Pulmonary artery endothelial cell (primary cell): ENCODE results near the gene KCNMB2. TPM values are rescaled to one million over a fixed set of nuclear protein-coding genes. Genes with fewer than 3 reads are reported as not detected.
"Not testable (repeated sequence)": the region's sequence is repeated elsewhere in the genome, so short reads cannot be mapped to it uniquely, and the experiment has no call there.

Experiments
- DNase-seq: peaks from one replicate; pipeline ENCODE4 v3.0.0-alpha.2; 2011; ENCODE audit warnings: low read depth, low spot score
- total RNA-seq: library from RNA; depleted of rRNA; stranded (reverse); fragments of >200 nt; gene quantifications from 2 replicates; pipeline ENCODE4 v1.2.3, GENCODE V29; 2014

KCNMB2 gene
- not detected in 2 replicates for total RNA-seq

GRCh38 chr3:178536211-178537079 is at the start of gene KCNMB2:
Gene KCNMB2, plus strand, starts transcription at chr3:178536436.
- DNase-seq = no peak

- no peak for DNase-seq
These were observed 49.3 kb upstream of the KCNMB2 start for GRCh38 chr3:178486903-178487302.

GRCh38 chr3:178487752-178488151 is 48.5 kb upstream of the KCNMB2 start:
- DNase-seq = no peak

- no peak for DNase-seq
These were observed 44.5 kb upstream of the KCNMB2 start for GRCh38 chr3:178491751-178492150.

DNA sequence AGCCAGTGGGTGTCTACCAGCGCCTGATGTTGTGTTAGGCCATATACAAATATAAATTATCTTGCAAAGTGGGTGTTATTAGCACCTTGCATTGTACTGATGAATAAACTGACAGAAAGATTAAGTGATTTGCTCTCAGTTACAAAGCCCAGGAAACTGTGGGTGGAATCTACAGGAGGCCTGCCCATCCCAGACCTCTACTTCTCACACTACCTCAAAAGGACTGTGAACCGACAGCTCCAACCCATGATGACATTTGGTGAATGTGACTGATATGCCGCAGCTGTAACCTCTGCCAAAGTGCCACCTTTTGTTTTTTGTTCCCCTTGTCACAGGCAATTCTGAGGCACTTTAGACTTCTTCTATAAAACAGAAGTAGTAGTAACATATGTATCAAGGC is 43.7 kb upstream of the KCNMB2 start:
- no peak for DNase-seq

DNA sequence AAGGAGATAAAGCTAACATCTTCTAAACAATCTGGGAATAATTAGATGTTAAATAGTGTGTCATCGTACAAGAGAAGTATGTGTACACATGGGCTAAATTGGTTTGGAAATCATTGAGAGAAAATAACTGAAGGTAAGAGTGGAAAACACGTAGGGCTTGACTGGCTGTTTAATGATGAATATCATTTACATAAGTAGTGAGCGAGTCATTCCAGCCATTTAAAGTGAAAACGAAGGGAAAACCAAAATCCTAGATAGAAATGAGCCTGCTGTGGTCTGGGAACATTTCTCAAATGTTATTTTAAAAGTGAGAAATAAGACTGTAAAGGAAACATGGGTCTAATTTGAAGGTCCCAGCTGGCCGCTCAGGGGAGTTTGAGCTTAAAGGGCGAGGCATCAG is 41.9 kb upstream of the KCNMB2 start:
- DNase-seq = no peak

DNA sequence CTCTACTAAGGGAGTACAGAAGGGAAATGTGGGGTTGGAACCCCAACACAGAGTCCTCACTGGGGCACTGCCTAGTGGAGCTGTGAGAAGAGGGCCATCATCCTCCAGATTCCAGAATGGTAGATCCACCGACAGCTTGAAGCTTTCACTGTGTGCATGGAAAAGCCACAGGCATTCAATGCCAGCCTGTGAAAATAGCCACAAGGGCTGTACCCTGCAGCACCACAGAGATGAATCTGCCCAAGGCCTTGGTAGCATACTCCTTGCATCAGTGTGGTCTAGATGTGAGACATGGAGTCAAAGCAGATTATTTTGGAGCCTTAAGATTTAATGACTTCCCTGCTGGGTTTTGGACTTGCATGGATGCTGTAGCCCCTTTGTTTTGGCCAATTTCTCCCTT is 39.3 kb upstream of the KCNMB2 start:
- no peak for DNase-seq

- no peak for DNase-seq
These were observed 37.4 kb upstream of the KCNMB2 start for GRCh38 chr3:178498871-178499270.

DNA sequence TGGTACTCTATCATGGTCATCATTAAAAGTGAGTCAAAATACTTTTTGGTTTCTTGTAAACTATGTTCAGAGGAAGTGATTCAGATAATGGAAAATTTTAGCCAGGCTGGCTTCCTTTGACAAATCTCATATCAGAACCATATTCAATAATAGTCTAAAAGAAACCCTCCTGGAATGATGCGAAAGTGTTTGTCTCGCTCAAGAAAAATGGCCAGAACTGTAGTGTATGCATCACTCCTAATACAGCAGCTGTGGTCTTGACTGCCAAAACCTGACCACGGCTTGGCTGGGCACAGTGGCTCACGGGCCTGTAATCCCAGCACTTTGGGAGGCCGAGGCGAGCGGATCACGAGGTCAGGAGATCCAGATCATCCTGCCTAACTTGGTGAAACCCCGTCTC is 35.6 kb upstream of the KCNMB2 start:
- DNase-seq = no peak

DNA sequence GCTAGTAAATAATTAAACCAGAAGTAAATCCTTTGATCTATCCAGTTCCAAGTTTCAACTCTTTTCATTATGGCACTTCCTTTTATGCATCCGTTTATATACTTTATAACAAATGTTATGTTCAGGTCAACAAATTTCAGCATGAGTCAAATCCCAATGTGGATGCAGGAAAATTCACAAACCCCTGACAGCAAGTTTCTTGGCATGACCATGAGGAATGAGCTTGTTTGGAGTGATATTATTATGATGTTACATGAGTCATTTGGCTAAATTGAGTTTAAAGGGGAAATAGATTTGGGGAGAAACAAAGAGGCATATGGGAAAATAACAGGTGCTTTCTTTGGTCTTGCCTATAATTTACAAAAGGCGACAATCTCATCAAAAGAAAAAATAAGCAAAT is 32.1 kb upstream of the KCNMB2 start:
- no peak for DNase-seq

DNA sequence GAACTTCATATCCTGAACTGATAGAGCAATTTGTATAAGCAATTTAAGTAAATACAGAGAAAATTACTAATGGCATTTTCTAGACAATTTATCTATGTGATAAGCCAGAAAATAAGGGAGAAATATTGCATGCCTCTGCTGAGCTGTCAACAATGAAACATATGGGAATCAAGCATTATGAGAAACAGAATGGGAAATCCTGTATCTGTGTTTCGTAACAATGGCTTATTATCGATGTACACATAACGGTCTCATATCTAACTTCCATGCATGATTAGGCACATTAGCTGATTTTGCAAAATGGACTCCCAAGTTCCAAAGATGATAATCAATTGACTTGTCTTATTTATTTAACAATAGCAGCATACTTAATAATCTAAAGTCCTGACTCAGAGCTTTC is 30.4 kb upstream of the KCNMB2 start:
- no peak for DNase-seq

DNA sequence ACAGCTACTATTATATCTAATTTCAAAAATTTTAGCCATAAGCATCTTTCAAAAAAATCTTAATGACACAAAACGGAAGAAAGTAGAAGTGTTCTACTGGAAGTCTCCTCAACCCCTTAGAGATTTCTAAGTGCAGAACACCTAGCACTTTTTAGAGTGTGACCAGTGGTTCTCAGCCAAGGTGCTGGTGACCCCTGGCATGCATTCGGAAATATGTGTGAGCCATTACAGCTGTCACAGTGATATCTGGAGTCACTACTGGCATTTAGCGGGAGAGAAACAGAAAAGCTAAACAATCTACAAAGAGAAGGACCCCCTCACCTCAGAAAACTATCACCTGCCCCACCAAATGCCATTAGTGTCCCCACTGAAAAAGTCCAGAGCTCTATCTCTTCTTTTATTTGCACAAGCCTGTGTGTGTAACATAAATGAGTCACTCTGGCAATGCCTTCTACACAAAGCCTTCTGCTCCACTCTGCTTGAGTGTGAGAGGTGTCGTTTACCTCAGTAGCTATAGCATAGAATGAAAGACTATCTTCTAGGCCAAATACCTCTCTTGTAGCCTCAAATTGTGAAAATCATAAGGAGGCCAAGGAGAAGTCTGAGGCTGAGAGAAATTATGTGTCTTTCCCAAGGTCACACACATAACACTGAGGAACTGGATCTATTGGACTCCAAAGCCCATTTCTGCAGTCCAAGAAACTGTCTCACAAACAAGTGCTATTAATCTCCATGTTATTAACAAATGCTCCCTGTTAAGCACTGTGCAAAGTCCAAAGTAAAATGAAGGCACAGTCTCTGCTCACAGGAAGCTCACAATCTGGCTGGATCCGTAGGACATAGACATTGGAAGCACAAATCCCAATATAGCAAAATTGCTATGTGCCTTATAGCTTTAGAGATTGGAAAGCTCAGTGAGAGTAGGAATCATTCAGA is 28.5 kb upstream of the KCNMB2 start:
- no peak for DNase-seq

- no peak for DNase-seq
These were observed 27.8 kb upstream of the KCNMB2 start for GRCh38 chr3:178508443-178508825.

- no peak for DNase-seq
These were observed 25.7 kb upstream of the KCNMB2 start for GRCh38 chr3:178510496-178510895.

GRCh38 chr3:178512647-178513046 is 23.6 kb upstream of the KCNMB2 start:
- DNase-seq = no peak

GRCh38 chr3:178513546-178514380 is 22.5 kb upstream of the KCNMB2 start:
- no peak for DNase-seq

DNA sequence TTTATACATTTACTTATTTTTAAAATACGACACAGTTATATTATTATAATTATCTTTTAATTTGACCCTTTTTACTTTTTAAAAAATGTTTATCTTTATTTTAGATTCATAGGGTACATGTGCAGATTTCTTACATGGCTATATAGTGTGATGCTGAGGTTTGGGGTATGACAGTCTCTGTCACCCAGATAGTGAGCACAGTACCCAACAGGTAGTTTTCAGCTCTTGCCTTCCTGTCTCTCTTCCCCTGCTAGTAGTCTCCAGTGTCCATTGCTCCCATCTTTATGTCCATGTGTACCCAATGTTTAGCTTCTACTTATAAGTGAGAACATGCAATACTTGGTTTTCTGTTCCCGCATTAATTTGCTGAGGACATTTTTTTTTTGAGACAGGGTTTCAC is 21.8 kb upstream of the KCNMB2 start:
- DNase-seq = no peak

- DNase-seq = not testable (repeated sequence)
These were observed 21.0 kb upstream of the KCNMB2 start for GRCh38 chr3:178515076-178515744.

DNA sequence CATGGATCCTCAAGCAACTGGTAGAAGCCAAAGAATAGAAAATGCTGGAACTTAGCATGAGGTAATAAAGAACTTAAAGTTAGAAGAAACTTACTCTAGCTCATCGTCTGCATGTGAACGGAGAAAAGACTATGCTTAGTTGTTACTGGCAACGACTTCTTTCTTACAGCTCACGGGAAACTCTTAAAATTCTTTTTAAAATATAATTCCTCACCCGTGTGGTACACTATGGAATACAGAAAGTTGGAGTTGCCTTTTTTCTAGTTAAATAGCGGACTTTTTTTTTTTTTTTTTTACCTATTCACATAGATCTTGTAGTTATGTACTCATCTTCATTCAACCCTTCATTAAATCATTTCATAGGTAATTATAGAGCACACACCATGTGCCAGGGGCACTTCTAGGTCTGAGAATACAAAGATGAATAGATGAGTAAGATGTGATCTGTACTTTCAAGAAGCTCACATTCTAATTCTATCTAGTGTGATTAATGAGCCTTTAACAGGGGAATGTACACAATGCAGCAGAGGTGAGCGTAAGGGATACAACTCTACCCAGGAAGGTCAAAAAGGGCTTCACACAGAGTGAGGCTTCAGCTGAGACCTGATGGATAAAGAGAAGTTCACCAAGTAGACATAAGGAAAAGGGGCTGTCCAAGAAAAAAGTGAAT is 18.4 kb upstream of the KCNMB2 start:
- no peak for DNase-seq

DNA sequence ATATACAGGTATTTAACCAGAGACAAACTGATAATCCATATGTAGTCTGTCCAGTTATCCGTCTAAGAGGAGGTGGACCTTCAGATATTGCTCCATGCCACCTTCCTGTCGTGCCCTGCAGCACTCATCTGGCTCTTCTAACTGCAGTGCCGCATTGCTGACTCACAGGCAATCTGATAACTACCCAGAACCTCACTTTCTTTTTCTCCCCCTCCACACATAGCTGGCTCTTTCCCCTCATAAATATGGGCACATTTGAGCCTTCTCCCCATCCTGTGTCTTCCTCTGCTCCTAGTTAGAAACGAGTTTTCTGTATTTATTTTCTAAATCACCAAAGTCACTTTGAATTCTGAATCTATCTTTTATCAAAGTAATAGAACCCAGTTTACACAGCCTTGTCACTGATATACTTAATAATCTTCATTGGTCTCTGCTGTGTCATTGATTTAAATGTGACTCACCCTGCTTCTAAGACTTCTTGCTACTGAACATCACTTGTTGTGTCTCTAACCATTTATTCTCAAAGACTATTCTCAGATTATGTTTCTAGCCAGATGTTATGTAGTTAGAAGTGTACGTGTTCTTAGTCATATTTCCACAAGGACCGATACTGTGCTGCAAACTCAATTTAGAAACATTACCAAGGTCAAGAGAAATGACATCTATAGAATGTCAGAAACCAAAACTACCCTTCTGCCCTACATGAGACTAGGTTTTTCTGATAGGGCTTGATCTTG is 17.4 kb upstream of the KCNMB2 start:
- no peak for DNase-seq
